K562 (cell line): ENCODE data around the gene RORC. TPM values are rescaled to one million over a fixed set of nuclear protein-coding genes. Genes with fewer than 3 reads are reported as not detected.
A peak's percentile ranks its signal among the peaks of the same experiment; 100 is the strongest.

Source experiments
- ELF4 ChIP-seq: fragments of 450-650 bp; formaldehyde crosslinking; IDR thresholded peaks from 2 replicates; pipeline ENCODE4 v1.4.0; 2022; ENCODE audit warnings: missing genetic modification characterization
- FOXK2 ChIP-seq, 2 experiments: fragments of 450-650 bp; IDR thresholded peaks in 1 of 2; conservative IDR thresholded peaks in 1 of 2; 2 replicates each; pipeline ENCODE4 v1.6.1; 2016; ENCODE audit warnings: low read depth in 2 of 2, mild to moderate bottlenecking in 1 of 2
- HDAC1 ChIP-seq, 2 experiments: fragments of 450-650 bp; IDR thresholded peaks; 2 replicates each; pipeline ENCODE4 v1.6.1; 2016 to 2017; ENCODE audit warnings: inconsistent platforms in 1 of 2, mild to moderate bottlenecking in 1 of 2, moderate library complexity in 1 of 2
- JUND ChIP-seq, 2 experiments: IDR thresholded peaks; 2 replicates in 1 of 2; 3 replicates in 1 of 2; pipeline ENCODE4 v1.6.1; 2011; ENCODE audit warnings: borderline replicate concordance in 2 of 2, low read depth in 2 of 2, low read length in 2 of 2, improper control_type of control experiment in 1 of 2, missing biosample characterization in 1 of 2, missing genetic modification characterization in 1 of 2, missing genetic modification reagents in 1 of 2
- MTA3 ChIP-seq: fragments of 450-650 bp; formaldehyde crosslinking; IDR thresholded peaks from 2 replicates; pipeline ENCODE4 v1.6.1; 2017; ENCODE audit warnings: mild to moderate bottlenecking, borderline replicate concordance
- NCOA4 ChIP-seq: fragments of 450-650 bp; IDR thresholded peaks from 2 replicates; pipeline ENCODE4 v1.6.1; 2018; ENCODE audit warnings: mild to moderate bottlenecking; ENCODE audit not compliant: partially characterized antibody
- NONO ChIP-seq, 2 experiments: fragments of 200-400 bp in 1 of 2; fragments of 450-650 bp in 1 of 2; formaldehyde crosslinking in 1 of 2; IDR thresholded peaks; 2 replicates each; pipeline ENCODE4 v1.6.1; 2017; ENCODE audit warnings: low read depth in 2 of 2, mild to moderate bottlenecking in 2 of 2, moderate library complexity in 2 of 2, low read length in 1 of 2
- NRF1 ChIP-seq, 2 experiments: fragments of 450-650 bp; IDR thresholded peaks in 1 of 2; conservative IDR thresholded peaks in 1 of 2; 2 replicates each; pipeline ENCODE4 v1.6.1; 2014; ENCODE audit warnings: mild to moderate bottlenecking in 2 of 2
- POLR2B ChIP-seq: fragments of 450-650 bp; IDR thresholded peaks from 2 replicates; pipeline ENCODE4 v1.6.1; 2018; ENCODE audit warnings: low read depth; ENCODE audit not compliant: partially characterized antibody
- RAD21 ChIP-seq, 2 experiments: fragments of 250-450 bp in 1 of 2; fragments of 450-650 bp in 1 of 2; sonication (Bioruptor Pico) in 1 of 2; formaldehyde crosslinking in 1 of 2; IDR thresholded peaks in 1 of 2; conservative IDR thresholded peaks in 1 of 2; 2 replicates each; pipeline versions ENCODE4 v1.4.0 to v1.8.0; 2020 to 2022; ENCODE audit warnings: mild to moderate bottlenecking in 2 of 2, moderate library complexity in 1 of 2
- THRA ChIP-seq: fragments of 450-650 bp; IDR thresholded peaks from 2 replicates; pipeline ENCODE4 v1.6.1; 2017; ENCODE audit warnings: mild to moderate bottlenecking, moderate library complexity
- ZBTB1 ChIP-seq: sonication (generic); formaldehyde crosslinking; IDR thresholded peaks from 2 replicates; pipeline ENCODE4 v1.8.1; 2023; ENCODE audit warnings: missing genetic modification reagents, low read depth, mild to moderate bottlenecking, borderline replicate concordance
- ZNF232 ChIP-seq: sonication (generic); formaldehyde crosslinking; IDR thresholded peaks from 2 replicates; pipeline ENCODE4 v1.8.0; 2022; ENCODE audit warnings: mild to moderate bottlenecking, missing genetic modification reagents
- ZNF324 ChIP-seq: fragments of 250-450 bp; sonication (Bioruptor Pico); IDR thresholded peaks from 2 replicates; pipeline ENCODE4 v1.4.0; 2020; ENCODE audit warnings: mild to moderate bottlenecking
- ZNF347 ChIP-seq: fragments of 450-650 bp; formaldehyde crosslinking; IDR thresholded peaks from 2 replicates; pipeline ENCODE4 v1.4.0; 2020; ENCODE audit warnings: low read depth, mild to moderate bottlenecking, moderate library complexity
- ZNF445 ChIP-seq: fragments of 250-450 bp; sonication (Bioruptor Pico); IDR thresholded peaks from 2 replicates; pipeline ENCODE4 v1.4.0; 2020; ENCODE audit warnings: low read depth, mild to moderate bottlenecking, moderate library complexity
- ZNF511 ChIP-seq: sonication (generic); formaldehyde crosslinking; IDR thresholded peaks from 2 replicates; pipeline ENCODE4 v1.8.0; 2022; ENCODE audit warnings: mild to moderate bottlenecking, missing genetic modification reagents
- ZNF76 ChIP-seq: fragments of 250-450 bp; sonication (Bioruptor Pico); IDR thresholded peaks from 2 replicates; pipeline ENCODE4 v1.4.0; 2020; ENCODE audit warnings: mild to moderate bottlenecking, moderate library complexity, borderline replicate concordance
- polyA plus RNA-seq, 8 experiments: library from polyadenylated mRNA; depleted of rRNA in 4 of 8; stranded (reverse) in 5 of 8; unstranded in 3 of 8; fragments of >200 nt; fragmentation: Nextera tagmentation in 2 of 8; fragmentation: Illumina TruSeq in 1 of 8; extraction: Ambion mirVana in 2 of 8; extraction: Trizol in 1 of 8; gene quantifications; 2 replicates each; pipeline versions ENCODE4 v1.2.1 to v1.2.3, GENCODE V29; 2011 to 2014; ENCODE audit warnings: inconsistent platforms in 1 of 8, missing spikeins in 1 of 8
- total RNA-seq, 7 experiments: library from RNA; depleted of rRNA in 6 of 7; stranded (reverse); fragments of >200 nt in 6 of 7; fragmentation: Illumina TruSeq in 2 of 7; extraction: Trizol in 2 of 7; gene quantifications; 2 replicates each; pipeline versions ENCODE4 v1.2.1 to v1.2.3, GENCODE V29; 2011 to 2021; ENCODE audit warnings: low replicate concordance in 1 of 7
- TF ChIP-seq, protein P1 (sequence below): sonication (generic); formaldehyde crosslinking; IDR thresholded peaks from 2 replicates; pipeline ENCODE4 v1.8.1; 2023; ENCODE audit warnings: mild to moderate bottlenecking, missing genetic modification reagents
- TF ChIP-seq, protein P2 (sequence below), 2 experiments: fragments of 450-650 bp; conservative IDR thresholded peaks; 2 replicates each; pipeline ENCODE4 v1.6.1; 2017; ENCODE audit warnings: mild to moderate bottlenecking in 2 of 2, moderate library complexity in 2 of 2

The RORC gene
- total and polyA plus RNA-seq, 9 of the 15 experiments (the other 6 are each of a cell fraction or from before 2014, with no cell fraction given), result not detected

- TF ChIP-seq THRA (no peak), JUND (IDR thresholded peaks at IDR 0.05; ENCODE audit: borderline replicate concordance, low read depth, low read length) (peak; percentile 9; the same call in 1 of the 2 replicates), JUND (tag; IDR thresholded peaks at IDR 0.05; ENCODE audit: borderline replicate concordance, low read depth, low read length) (no peak), ZNF76 (CRISPR knock-in tag) (0 out of 2 replicates have a peak, but pooled peaks have one; percentile 15), HDAC1 (IDR thresholded peaks at IDR 0.05) (peak in 1 of 2 experiments; percentile 97; a peak in 2 of 4 replicates), POLR2B (peak; percentile 54), ZNF324 (no peak), MTA3 (peak; percentile 75; the same call in 1 of the 2 replicates), FOXK2 (conservative IDR thresholded peaks at IDR 0.05 in 1 of 2, IDR thresholded peaks at IDR 0.05 in 1 of 2; ENCODE audit: low read depth in 2 of 2) (peak; percentile 90 to 91), NONO (IDR thresholded peaks at IDR 0.05; ENCODE audit: low read depth in 2 of 2, low read length in 1 of 2) (no peak), NCOA4 (no peak), ELF4 (CRISPR knock-in tag) (peak; percentile 37; the same call in 1 of the 2 replicates), ZNF511 (CRISPR knock-in tag) (peak; percentile 94), ZNF232 (no peak), NRF1 (conservative IDR thresholded peaks at IDR 0.05 in 1 of 2, IDR thresholded peaks at IDR 0.05 in 1 of 2) (peak; percentile 83 to 85), RAD21 (CRISPR knock-in tag; conservative IDR thresholded peaks at IDR 0.05 in 1 of 2, IDR thresholded peaks at IDR 0.05 in 1 of 2) (peak; percentile 5 to 52; a peak in 2 of 4 replicates), ZNF445 (CRISPR knock-in tag) (no peak), ZNF347 (CRISPR knock-in tag) (no peak), ZBTB1 (CRISPR knock-in tag) (peak; percentile 81; the same call in 1 of the 2 replicates)
- TF ChIP-seq, protein P1, sequence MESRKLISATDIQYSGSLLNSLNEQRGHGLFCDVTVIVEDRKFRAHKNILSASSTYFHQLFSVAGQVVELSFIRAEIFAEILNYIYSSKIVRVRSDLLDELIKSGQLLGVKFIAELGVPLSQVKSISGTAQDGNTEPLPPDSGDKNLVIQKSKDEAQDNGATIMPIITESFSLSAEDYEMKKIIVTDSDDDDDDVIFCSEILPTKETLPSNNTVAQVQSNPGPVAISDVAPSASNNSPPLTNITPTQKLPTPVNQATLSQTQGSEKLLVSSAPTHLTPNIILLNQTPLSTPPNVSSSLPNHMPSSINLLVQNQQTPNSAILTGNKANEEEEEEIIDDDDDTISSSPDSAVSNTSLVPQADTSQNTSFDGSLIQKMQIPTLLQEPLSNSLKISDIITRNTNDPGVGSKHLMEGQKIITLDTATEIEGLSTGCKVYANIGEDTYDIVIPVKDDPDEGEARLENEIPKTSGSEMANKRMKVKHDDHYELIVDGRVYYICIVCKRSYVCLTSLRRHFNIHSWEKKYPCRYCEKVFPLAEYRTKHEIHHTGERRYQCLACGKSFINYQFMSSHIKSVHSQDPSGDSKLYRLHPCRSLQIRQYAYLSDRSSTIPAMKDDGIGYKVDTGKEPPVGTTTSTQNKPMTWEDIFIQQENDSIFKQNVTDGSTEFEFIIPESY (CRISPR knock-in tag), result peak; percentile 62
- TF ChIP-seq, protein P2, sequence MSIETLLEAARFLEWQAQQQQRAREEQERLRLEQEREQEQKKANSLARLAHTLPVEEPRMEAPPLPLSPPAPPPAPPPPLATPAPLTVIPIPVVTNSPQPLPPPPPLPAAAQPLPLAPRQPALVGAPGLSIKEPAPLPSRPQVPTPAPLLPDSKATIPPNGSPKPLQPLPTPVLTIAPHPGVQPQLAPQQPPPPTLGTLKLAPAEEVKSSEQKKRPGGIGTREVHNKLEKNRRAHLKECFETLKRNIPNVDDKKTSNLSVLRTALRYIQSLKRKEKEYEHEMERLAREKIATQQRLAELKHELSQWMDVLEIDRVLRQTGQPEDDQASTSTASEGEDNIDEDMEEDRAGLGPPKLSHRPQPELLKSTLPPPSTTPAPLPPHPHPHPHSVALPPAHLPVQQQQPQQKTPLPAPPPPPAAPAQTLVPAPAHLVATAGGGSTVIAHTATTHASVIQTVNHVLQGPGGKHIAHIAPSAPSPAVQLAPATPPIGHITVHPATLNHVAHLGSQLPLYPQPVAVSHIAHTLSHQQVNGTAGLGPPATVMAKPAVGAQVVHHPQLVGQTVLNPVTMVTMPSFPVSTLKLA (conservative IDR thresholded peaks at IDR 0.05), result peak; percentile 70 to 78; a peak in 3 of 4 replicates
Measured at GRCh38 chr1:151790071-151790939, 41.3 kb downstream of the RORC start, which contains the start of gene TDRKH (continued).
